H1 (cell line): ENCODE measurements around the gene TXNDC2. TPM values are rescaled to one million over a fixed set of nuclear protein-coding genes. Genes with fewer than 3 reads are reported as not detected.

ENCODE experiments used
- CTCF ChIA-PET: fragments of 300-600 bp; sonication (Branson Sonifier 250); formaldehyde crosslinking; loops from one replicate; lab custom pipeline; 2021; ENCODE audit not compliant: partially characterized antibody; lab: Charles Lee
- POLR2A ChIA-PET: fragments of 300-600 bp; sonication (Branson Sonifier 250); formaldehyde crosslinking; loops from one replicate; lab custom pipeline; 2021; ENCODE audit warnings: inconsistent platforms; ENCODE audit not compliant: partially characterized antibody; lab: Charles Lee
- DNase-seq, 2 experiments: peaks; one replicate each; pipeline versions ENCODE4 v3.0.0 to v3.0.0-alpha.2; 2010 to 2022; ENCODE audit warnings: low spot score in 2 of 2, low read depth in 1 of 2, mixed read lengths in 1 of 2
- FAIRE-seq: peaks from 2 replicates; lab custom pipeline; 2011; peaks lifted over from hg19 to GRCh38; lab: Jason Lieb, UNC
- H2AFZ ChIP-seq: 2 replicates; pipeline ENCODE4 v1.8.1; 2012; ENCODE audit warnings: low read length, inconsistent platforms
- H2AK5ac ChIP-seq: 2 replicates; pipeline ENCODE4 v1.6.1; 2013; ENCODE audit warnings: low read depth, low read length
- H2BK120ac ChIP-seq: replicated peaks from 2 replicates; pipeline ENCODE3; 2013; ENCODE audit warnings: low read depth, low read length, inconsistent platforms
- H2BK12ac ChIP-seq: 2 replicates; pipeline ENCODE4 v1.6.1; 2013; ENCODE audit warnings: low read depth, low read length
- H2BK15ac ChIP-seq: 2 replicates; pipeline ENCODE4 v1.6.1; 2013; ENCODE audit warnings: low read length
- H2BK20ac ChIP-seq: 2 replicates; pipeline ENCODE4 v1.6.1; 2013; ENCODE audit warnings: low read length
- H2BK5ac ChIP-seq: 2 replicates; pipeline ENCODE4 v1.6.1; 2013; ENCODE audit warnings: low read depth, low read length
- H3K14ac ChIP-seq: 2 replicates; pipeline ENCODE4 v1.6.1; 2013; ENCODE audit warnings: inconsistent platforms; ENCODE audit not compliant: insufficient read length
- H3K18ac ChIP-seq: 2 replicates; pipeline ENCODE4 v1.6.1; 2013; ENCODE audit warnings: low read length; ENCODE audit errors: extremely low read depth
- H3K23ac ChIP-seq: 2 replicates; pipeline ENCODE4 v1.6.1; 2013; ENCODE audit warnings: inconsistent platforms; ENCODE audit not compliant: insufficient read length
- H3K23me2 ChIP-seq: 2 replicates; pipeline ENCODE4 v1.6.1; 2013; ENCODE audit warnings: low read depth, low read length
- H3K27ac ChIP-seq: 2 replicates; pipeline ENCODE4 v1.6.1; 2011; ENCODE audit warnings: low read depth, low read length, inconsistent platforms
- H3K27me3 ChIP-seq, 4 experiments: replicated peaks in 1 of 4; 1 replicate in 1 of 4; 2 replicates in 3 of 4; pipeline versions ENCODE4 v1.6.1 to v1.8.1; 2011 to 2013; ENCODE audit warnings: low read length in 3 of 4, mild to moderate bottlenecking in 3 of 4, inconsistent platforms in 2 of 4, mixed read lengths in 2 of 4, moderate library complexity in 1 of 4; ENCODE audit not compliant: control insufficient read depth in 3 of 4, insufficient read depth in 3 of 4; ENCODE audit errors: extremely low read depth in 1 of 4
- H3K36me3 ChIP-seq, 4 experiments: 2 replicates each; pipeline versions ENCODE4 v1.6.1 to v1.8.1; 2011 to 2013; ENCODE audit warnings: mild to moderate bottlenecking in 4 of 4, low read length in 3 of 4, moderate library complexity in 2 of 4, control low read depth in 1 of 4, inconsistent platforms in 1 of 4; ENCODE audit not compliant: insufficient read depth in 4 of 4, control insufficient read depth in 2 of 4
- H3K4ac ChIP-seq: replicated peaks from 2 replicates; pipeline ENCODE3; 2013; ENCODE audit warnings: low read length, low read depth, mixed read lengths, inconsistent platforms; ENCODE audit not compliant: insufficient read length
- H3K4me1 ChIP-seq, 4 experiments: replicated peaks in 1 of 4; 1 replicate in 1 of 4; 2 replicates in 3 of 4; pipeline versions ENCODE4 v1.6.1 to v1.8.1; 2011 to 2013; ENCODE audit warnings: low read length in 3 of 4, inconsistent platforms in 2 of 4, mixed read lengths in 1 of 4; ENCODE audit not compliant: insufficient read depth in 4 of 4, control insufficient read depth in 3 of 4
- H3K4me2 ChIP-seq, 2 experiments: 2 replicates each; pipeline versions ENCODE4 v1.6.1 to v1.8.1; 2011 to 2013; ENCODE audit warnings: low read depth in 2 of 2, low read length in 2 of 2, control low read depth in 1 of 2, inconsistent platforms in 1 of 2, mild to moderate bottlenecking in 1 of 2; ENCODE audit not compliant: insufficient read depth in 1 of 2
- H3K4me3 ChIP-seq, 4 experiments: fragments of 200-600, 300-600 bp in 1 of 4; sonication (generic), shearing (Covaris generic), sonication (Bioruptor Twin) in 1 of 4; 2 replicates each; pipeline versions ENCODE4 v1.5.1 to v1.8.1; 2011 to 2016; ENCODE audit warnings: low read length in 4 of 4, low read depth in 3 of 4, control low read depth in 2 of 4, inconsistent platforms in 2 of 4, mild to moderate bottlenecking in 2 of 4, mixed read lengths in 1 of 4, moderate library complexity in 1 of 4; ENCODE audit not compliant: insufficient read depth in 2 of 4; ENCODE audit errors: extremely low read depth in 1 of 4
- H3K56ac ChIP-seq: replicated peaks from 2 replicates; pipeline ENCODE3; 2013; ENCODE audit warnings: low read depth, mild to moderate bottlenecking, mixed read lengths, low read length, inconsistent platforms; ENCODE audit not compliant: insufficient read length
- H3K79me1 ChIP-seq: 2 replicates; pipeline ENCODE4 v1.6.1; 2013; ENCODE audit warnings: low read depth, low read length, control low read depth
- H3K79me2 ChIP-seq, 2 experiments: 2 replicates each; pipeline versions ENCODE4 v1.6.1 to v1.8.1; 2012 to 2013; ENCODE audit warnings: low read length in 2 of 2, mild to moderate bottlenecking in 2 of 2, inconsistent platforms in 1 of 2; ENCODE audit not compliant: insufficient read depth in 2 of 2, control insufficient read depth in 1 of 2
- H3K9ac ChIP-seq, 4 experiments: replicated peaks in 1 of 4; 1 replicate in 1 of 4; 2 replicates in 3 of 4; pipeline versions ENCODE4 v1.6.1 to v1.8.1; 2011 to 2013; ENCODE audit warnings: low read depth in 3 of 4, low read length in 3 of 4, control low read depth in 2 of 4, mild to moderate bottlenecking in 2 of 4, moderate library complexity in 2 of 4, inconsistent platforms in 1 of 4; ENCODE audit errors: extremely low read depth in 1 of 4
- H3K9me3 ChIP-seq, 2 experiments: 2 replicates each; pipeline versions ENCODE4 v1.6.1 to v1.8.1; 2012 to 2013; ENCODE audit warnings: mild to moderate bottlenecking in 2 of 2, moderate library complexity in 2 of 2, control low read depth in 1 of 2, inconsistent platforms in 1 of 2, low read depth in 1 of 2, low read length in 1 of 2, mixed read lengths in 1 of 2; ENCODE audit not compliant: insufficient read depth in 2 of 2
- H4K20me1 ChIP-seq, 2 experiments: replicated peaks in 1 of 2; 2 replicates each; pipeline versions ENCODE3 to v1.8.1; 2011 to 2013; ENCODE audit warnings: inconsistent platforms in 2 of 2, low read length in 2 of 2, mild to moderate bottlenecking in 1 of 2; ENCODE audit not compliant: insufficient read depth in 2 of 2, control insufficient read depth in 1 of 2
- H4K5ac ChIP-seq: 2 replicates; pipeline ENCODE4 v1.6.1; 2013; ENCODE audit warnings: low read length, low read depth, mixed read lengths, inconsistent platforms; ENCODE audit not compliant: insufficient read length
- H4K8ac ChIP-seq: 2 replicates; pipeline ENCODE4 v1.8.0; 2013; ENCODE audit warnings: mild to moderate bottlenecking, moderate library complexity, low read length, inconsistent platforms; ENCODE audit not compliant: insufficient read depth; ENCODE audit errors: extremely low read depth
- H4K91ac ChIP-seq: replicated peaks from 2 replicates; pipeline ENCODE3; 2013; ENCODE audit warnings: low read length, mixed read lengths, inconsistent platforms; ENCODE audit not compliant: insufficient read length
- CHD2 ChIP-seq: IDR thresholded peaks from 2 replicates; pipeline ENCODE4 v1.6.1; 2012; ENCODE audit warnings: low read length, improper control_type of control experiment
- KDM4A ChIP-seq: IDR thresholded peaks from one replicate; pipeline ENCODE4 v1.7.1; 2012; ENCODE audit warnings: low read depth, mild to moderate bottlenecking, moderate library complexity, low read length, inconsistent platforms; ENCODE audit not compliant: severe bottlenecking
- KDM5A ChIP-seq: fragments of 200-600 bp; IDR thresholded peaks from 2 replicates; pipeline ENCODE4 v1.7.1; 2012; ENCODE audit warnings: mild to moderate bottlenecking, low read length, inconsistent platforms, mixed read lengths
- POLR2A ChIP-seq, 2 experiments: IDR thresholded peaks; 1 replicate in 1 of 2; 2 replicates in 1 of 2; pipeline ENCODE4 v1.6.1; 2011; ENCODE audit warnings: low read depth in 2 of 2, low read length in 2 of 2, mild to moderate bottlenecking in 2 of 2; ENCODE audit errors: control extremely low read depth in 1 of 2
- RAD21 ChIP-seq, 2 experiments: IDR thresholded peaks in 1 of 2; conservative IDR thresholded peaks in 1 of 2; 2 replicates each; pipeline ENCODE4 v1.6.1; 2011; ENCODE audit warnings: low read depth in 2 of 2, low read length in 2 of 2, improper control_type of control experiment in 1 of 2, inconsistent platforms in 1 of 2, mild to moderate bottlenecking in 1 of 2, moderate library complexity in 1 of 2
- RNF2 ChIP-seq: fragments of 200-900, 300-1000 bp; sonication (generic); IDR thresholded peaks from 2 replicates; pipeline ENCODE4 v1.7.1; 2016; ENCODE audit warnings: borderline replicate concordance, low read depth, mild to moderate bottlenecking, antibody characterized with exemption, low read length; ENCODE audit not compliant: poor library complexity, severe bottlenecking; ENCODE audit errors: missing control alignments
- SIRT6 ChIP-seq: IDR thresholded peaks from one replicate; pipeline ENCODE4 v1.7.1; 2012; ENCODE audit warnings: low read length, inconsistent platforms
- SP2 ChIP-seq: IDR thresholded peaks from 2 replicates; pipeline ENCODE4 v1.6.1; 2012; ENCODE audit warnings: mild to moderate bottlenecking, low read length, inconsistent platforms
- SP4 ChIP-seq: IDR thresholded peaks from 2 replicates; pipeline ENCODE4 v1.6.1; 2012; ENCODE audit warnings: low read length, inconsistent platforms
- TAF1 ChIP-seq: IDR thresholded peaks from 2 replicates; pipeline ENCODE4 v1.6.1; 2011; ENCODE audit warnings: mild to moderate bottlenecking, low read depth, low read length
- TCF12 ChIP-seq: IDR thresholded peaks from 2 replicates; pipeline ENCODE4 v1.6.1; 2011; ENCODE audit warnings: low read depth, mild to moderate bottlenecking, low read length
- TEAD4 ChIP-seq: IDR thresholded peaks from 2 replicates; pipeline ENCODE4 v1.6.1; 2012; ENCODE audit warnings: low read depth, low read length, inconsistent platforms, mixed read lengths
- WGBS, 2 experiments: shearing (Covaris generic) in 1 of 2; methylation state at CpG; one replicate each; pipeline versions ENCODE4 v1.1.6 to v1.1.7; 2013 to 2015; ENCODE audit warnings: low lambda C conversion rate in 2 of 2, mixed read lengths in 2 of 2, inconsistent platforms in 1 of 2, low coverage in 1 of 2, missing lambda C conversion rate in 1 of 2; ENCODE audit not compliant: insufficient replicate concordance in 2 of 2, insufficient coverage in 1 of 2, insufficient read length in 1 of 2; ENCODE audit errors: extremely low coverage in 1 of 2, missing lambda C conversion rate in 1 of 2; 5-methylcytosine and 5-hydroxymethylcytosine counted together
- polyA plus RNA-seq, 7 experiments: library from polyadenylated mRNA; depleted of rRNA in 3 of 7; stranded (reverse) in 5 of 7; unstranded in 2 of 7; fragments of >200 nt in 5 of 7; fragments of 200-250 nt in 2 of 7; gene quantifications; 1 replicate in 5 of 7; 2 replicates in 1 of 7; 4 replicates in 1 of 7; pipeline versions ENCODE4 v1.2.1 to v1.2.3, GENCODE V29; 2011 to 2013; ENCODE audit warnings: missing spikeins in 2 of 7, mixed read lengths in 2 of 7
- total RNA-seq: library from RNA; stranded (reverse); fragmentation: NEBNext Ultra II Directional; extraction: Animal tissue kit (Norgen Biotek cat#: 25700); gene quantifications from 2 replicates; pipeline ENCODE4 v1.2.1, GENCODE V29; 2021

The TXNDC2 gene
- total and polyA plus RNA-seq, 2 of the 8 experiments (the other 6 are each of a cell fraction or from before 2014, with no cell fraction given), result 0.09 TPM; not detected in 1

DNA sequence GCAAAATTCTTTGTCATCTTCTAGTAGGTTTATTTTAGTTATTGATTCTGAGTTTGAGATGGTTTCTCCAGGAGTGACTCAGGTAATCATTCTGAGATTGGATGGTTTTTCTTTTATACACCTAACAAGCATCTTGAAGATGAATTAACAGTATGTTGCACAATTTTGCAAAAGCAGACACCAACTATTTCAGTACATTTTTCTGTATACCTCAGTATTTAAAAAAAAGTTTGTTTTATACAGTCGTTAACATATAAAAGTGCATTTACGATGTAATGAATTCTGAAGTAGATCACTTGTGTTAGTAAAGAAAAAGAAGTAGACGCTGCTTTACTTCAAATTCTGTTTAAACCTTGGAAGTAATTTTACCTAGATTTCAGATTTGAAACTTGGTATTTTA is 31.0 kb downstream of the TXNDC2 start:
- no peak overlapping the region for H4K5ac ChIP-seq
- no peak overlapping the region for H3K4ac ChIP-seq
- POLR2A ChIA-PET, result no interaction called here
- TF ChIP-seq TAF1 (no peak), POLR2A (IDR thresholded peaks at IDR 0.05; ENCODE audit: control extremely low read depth in 1 of 2, low read depth in 2 of 2, low read length in 2 of 2) (no peak), CHD2 (no peak), SIRT6 (no peak), SP2 (no peak), KDM4A (no peak), TEAD4 (no peak), KDM5A (no peak), RAD21 (IDR thresholded peaks at IDR 0.05 in 1 of 2, conservative IDR thresholded peaks at IDR 0.05 in 1 of 2; ENCODE audit: low read depth in 2 of 2, low read length in 2 of 2) (no peak), RNF2 (no peak), TCF12 (no peak), SP4 (no peak)
- WGBS, 2 experiments, result 87% methylated on average over 3 of the region's 3 CpGs; no CpG with 5 or more reads in 1 of the 2 experiments
- no peak overlapping the region for H3K9ac ChIP-seq
- no peak overlapping the region for H2BK15ac ChIP-seq
- no peak overlapping the region for H3K23ac ChIP-seq
- peaks cover 12 to 26% of the 10 kb centered on the region in 2 experiments for H4K20me1 ChIP-seq
- no peak overlapping the region for H3K18ac ChIP-seq
- H2AK5ac ChIP-seq, result no peak overlapping the region
- H3K4me3 ChIP-seq, result peak overlapping the region in 1 of 4 experiments; percentile 92; a peak in 1 of 8 replicates
- no peak overlapping the region for H2AFZ ChIP-seq
- H3K56ac ChIP-seq, result no peak overlapping the region
- CTCF ChIA-PET, result no interaction called here
- H2BK5ac ChIP-seq, result no peak overlapping the region
- no peaks in the 10 kb centered on the region for H3K36me3 ChIP-seq
- H3K27me3 ChIP-seq, result no peaks in the 10 kb centered on the region
- H4K91ac ChIP-seq, result no peak overlapping the region
- peak overlapping the region in 1 of 2 experiments; percentile 11; a peak in 1 of 4 replicates for H3K4me2 ChIP-seq
- H3K79me1 ChIP-seq, result no peaks in the 10 kb centered on the region
- no peaks in the 10 kb centered on the region for H3K9me3 ChIP-seq
- no peak overlapping the region for H2BK120ac ChIP-seq
- H2BK12ac ChIP-seq, result no peak overlapping the region
- H3K14ac ChIP-seq, result no peak overlapping the region
- FAIRE-seq, result no peak
- peaks cover 8 to 18% (median 10%) of the 10 kb centered on the region in 4 experiments for H3K4me1 ChIP-seq
- H2BK20ac ChIP-seq, result no peak overlapping the region
- H3K79me2 ChIP-seq, result peaks cover 47 to 73% of the 10 kb centered on the region in 2 experiments
- peaks cover 5% of the 10 kb centered on the region; the same call in 1 of the 2 replicates for H3K23me2 ChIP-seq
- no peak overlapping the region for H3K27ac ChIP-seq
- DNase-seq, result no peak
- H4K8ac ChIP-seq, result no peak overlapping the region
